Spleen (tissue), 7 donors: ENCODE measurements around the gene CCDC81.

Source experiments
- CTCF ChIP-seq, 11 experiments: fragments of 200-600 bp in 7 of 11; fragments of 450-650 bp in 4 of 11; sonication (generic) in 4 of 11; IDR thresholded peaks in 8 of 11; conservative IDR thresholded peaks in 3 of 11; 1 replicate in 7 of 11; 2 replicates in 4 of 11; pipeline versions ENCODE4 v1.4.0 to v1.8.0; 2016 to 2021; ENCODE audit warnings: antibody characterized with exemption in 11 of 11, inconsistent platforms in 4 of 11, mild to moderate bottlenecking in 1 of 11
- POLR2A ChIP-seq, 3 donors: fragments of 450-650 bp; IDR thresholded peaks; one replicate each; pipeline ENCODE4 v1.5.1; 2017; ENCODE audit warnings: antibody characterized with exemption in 3 of 3, mild to moderate bottlenecking in 1 of 3
- donor health status: DM: no; HTN: no; CAD: no; lungs with moderate emphysema.
- donor health status: DM: no; HTN: no; CAD: no.
- donor health status: DM: no; HTN: no; CAD: no.

GRCh38 chr11:86459002-86459385 lies 84.3 kb downstream of the CCDC81 start:
- TF ChIP-seq CTCF (IDR thresholded peaks at IDR 0.05 in 8 of 11, conservative IDR thresholded peaks at IDR 0.05 in 3 of 11) (no peak), POLR2A (IDR thresholded peaks at IDR 0.05) (no peak)
